Tibial nerve (tissue), 4 donors: ENCODE data around the gene VSIG10L2. TPM values are rescaled to one million over a fixed set of nuclear protein-coding genes. Genes with fewer than 3 reads are reported as not detected.
A peak's percentile ranks its signal among the peaks of the same experiment; 100 is the strongest.

ENCODE experiments used
- DNase-seq, 2 donors: peaks; one replicate each; pipeline ENCODE4 v3.0.0-alpha.2; 2019; ENCODE audit warnings: low spot score in 2 of 2
- H3K27ac ChIP-seq, 4 donors: fragments of 200-600 bp; sonication (generic) in 3 of 4; one replicate each; pipeline ENCODE4 v1.5.1; 2017 to 2019; ENCODE audit warnings: mild to moderate bottlenecking in 1 of 4
- H3K27me3 ChIP-seq, 2 donors: fragments of 200-600 bp; sonication (generic) in 1 of 2; one replicate each; pipeline versions ENCODE4 v1.5.1 to v1.6.0; 2017 to 2019
- H3K36me3 ChIP-seq, 3 donors: fragments of 200-600 bp; sonication (generic); one replicate each; pipeline ENCODE4 v1.5.1; 2018 to 2019
- H3K4me1 ChIP-seq, 4 donors: fragments of 200-600 bp; sonication (generic) in 3 of 4; one replicate each; pipeline ENCODE4 v1.5.1; 2017 to 2019
- H3K4me3 ChIP-seq, 4 donors: fragments of 200-600 bp; sonication (generic) in 3 of 4; one replicate each; pipeline ENCODE4 v1.5.1; 2017 to 2019; ENCODE audit warnings: mild to moderate bottlenecking in 1 of 4, moderate library complexity in 1 of 4
- H3K9me3 ChIP-seq, 4 donors: fragments of 200-600 bp; sonication (generic) in 3 of 4; one replicate each; pipeline ENCODE4 v1.5.1; 2017 to 2019
- CTCF ChIP-seq, 5 experiments: fragments of 200-600 bp in 3 of 5; fragments of 450-650 bp in 2 of 5; sonication (generic) in 3 of 5; IDR thresholded peaks; one replicate each; pipeline ENCODE4 v1.5.1; 2016 to 2019; ENCODE audit warnings: antibody characterized with exemption in 5 of 5, mild to moderate bottlenecking in 3 of 5, moderate library complexity in 2 of 5
- EP300 ChIP-seq, 2 donors: sonication (generic); formaldehyde crosslinking; IDR thresholded peaks; one replicate each; pipeline ENCODE4 v1.6.1; 2017; ENCODE audit warnings: antibody characterized with exemption in 2 of 2, mild to moderate bottlenecking in 1 of 2
- POLR2A ChIP-seq, 2 donors: fragments of 450-650 bp; IDR thresholded peaks; one replicate each; pipeline ENCODE4 v1.6.1; 2017; ENCODE audit warnings: antibody characterized with exemption in 2 of 2, mild to moderate bottlenecking in 2 of 2, moderate library complexity in 2 of 2
- WGBS, 2 donors: methylation state at CpG; one replicate each; pipeline ENCODE4 v1.1.5; 2018; 5-methylcytosine and 5-hydroxymethylcytosine counted together
- total RNA-seq, 4 donors: library from RNA; depleted of rRNA; stranded (reverse); fragments of >200 nt; gene quantifications; one replicate each; pipeline ENCODE4 v1.1.0, GENCODE V29; 2016

The VSIG10L2 gene
- total RNA-seq, 4 donors from 2014 or later = not detected

GRCh38 chr11:125952559-125952958 lies 6.7 kb downstream of the VSIG10L2 start:
- H3K27ac ChIP-seq = no peak overlapping the region
- WGBS, 2 donors = 63 to 95% methylated on average over 2 of the region's 2 CpGs
- DNase-seq = no peak
- no peaks in the 10 kb centered on the region for H3K9me3 ChIP-seq
- peaks cover 0 to 40% (median 3%) of the 10 kb centered on the region in 4 donors for H3K4me1 ChIP-seq
- H3K27me3 ChIP-seq = no peaks in the 10 kb centered on the region
- H3K36me3 ChIP-seq = no peaks in the 10 kb centered on the region
- no peak overlapping the region for H3K4me3 ChIP-seq
- TF ChIP-seq EP300 (IDR thresholded peaks at IDR 0.05) (no peak), CTCF (IDR thresholded peaks at IDR 0.05) (no peak), POLR2A (IDR thresholded peaks at IDR 0.05) (no peak)

- Histone ChIP-seq H3K4me3 (no peak overlapping the region), H3K27me3 (no peaks in the 10 kb centered on the region), H3K9me3 (no peaks in the 10 kb centered on the region), H3K4me1 (peaks cover 0 to 40% (median 3%) of the 10 kb centered on the region in 4 donors), H3K36me3 (no peaks in the 10 kb centered on the region), H3K27ac (no peak overlapping the region)
- 63 to 65% methylated on average over 7 of the region's 7 CpGs for WGBS, 2 donors
- DNase-seq = peak in 1 of 2 donors; percentile 55
- no peak for TF ChIP-seq POLR2A (IDR thresholded peaks at IDR 0.05)
- TF ChIP-seq CTCF (IDR thresholded peaks at IDR 0.05) = no peak
- TF ChIP-seq EP300 (IDR thresholded peaks at IDR 0.05) = no peak
Observed at GRCh38 chr11:125952973-125953372, 7.1 kb downstream of the VSIG10L2 start.

- WGBS, 2 donors = 88 to 89% methylated on average over 19 to 20 of the region's 20 CpGs
- no peak for TF ChIP-seq CTCF (IDR thresholded peaks at IDR 0.05)
- no peak for TF ChIP-seq EP300 (IDR thresholded peaks at IDR 0.05)
- no peak for TF ChIP-seq POLR2A (IDR thresholded peaks at IDR 0.05)
- H3K4me1 ChIP-seq = peaks cover 0 to 40% (median 3%) of the 10 kb centered on the region in 4 donors
- no peaks in the 10 kb centered on the region for H3K27me3 ChIP-seq
- no peak for DNase-seq
- H3K36me3 ChIP-seq = no peaks in the 10 kb centered on the region
- H3K9me3 ChIP-seq = no peaks in the 10 kb centered on the region
- no peak overlapping the region for H3K4me3 ChIP-seq
- H3K27ac ChIP-seq = no peak overlapping the region
Observed at GRCh38 chr11:125953401-125953935, 7.6 kb downstream of the VSIG10L2 start.

GRCh38 chr11:125954123-125954944 lies 8.5 kb downstream of the VSIG10L2 start:
- Histone ChIP-seq H3K4me1 (peaks cover 0 to 43% (median 7%) of the 10 kb centered on the region in 4 donors), H3K27ac (no peak overlapping the region), H3K9me3 (no peaks in the 10 kb centered on the region), H3K27me3 (no peaks in the 10 kb centered on the region), H3K4me3 (no peak overlapping the region), H3K36me3 (no peaks in the 10 kb centered on the region)
- WGBS, 2 donors = 91% methylated on average over 19 to 21 of the region's 21 CpGs
- no peak for DNase-seq
- no peak for TF ChIP-seq CTCF (IDR thresholded peaks at IDR 0.05)
- TF ChIP-seq EP300 (IDR thresholded peaks at IDR 0.05) = no peak
- no peak for TF ChIP-seq POLR2A (IDR thresholded peaks at IDR 0.05)
